NCI-H1105 (cell line): Measurements from ENCODE around the gene CISD3.
A peak's percentile ranks its signal among the peaks of the same experiment; 100 is the strongest.
"Not testable (repeated sequence)": the region's sequence is repeated elsewhere in the genome, so short reads cannot be mapped to it uniquely, and the experiment has no call there.

Source experiments
- DNase-seq: peaks from one replicate; lab custom pipeline; 2025; lab: John Stamatoyannopoulos, UW

The CISD3 gene

GRCh38 chr17:38707678-38708351 is 22.3 kb upstream of the CISD3 start:
- no peak for DNase-seq

- no peak for DNase-seq
These were observed 20.9 kb upstream of the CISD3 start for GRCh38 chr17:38709104-38709820.

GRCh38 chr17:38709864-38710603 is 20.1 kb upstream of the CISD3 start:
- no peak for DNase-seq

GRCh38 chr17:38710604-38710962 is 19.6 kb upstream of the CISD3 start:
- DNase-seq = no peak

- no peak for DNase-seq
These were observed 19.2 kb upstream of the CISD3 start for GRCh38 chr17:38710985-38711384.

GRCh38 chr17:38711792-38712571 is 18.2 kb upstream of the CISD3 start:
- no peak for DNase-seq

GRCh38 chr17:38712593-38712992 is 17.5 kb upstream of the CISD3 start:
- no peak for DNase-seq

- no peak for DNase-seq
These were observed 16.6 kb upstream of the CISD3 start for GRCh38 chr17:38713456-38714075.

GRCh38 chr17:38715216-38715943 is 14.8 kb upstream of the CISD3 start:
- DNase-seq = no peak

GRCh38 chr17:38716368-38717005 is 13.7 kb upstream of the CISD3 start:
- no peak for DNase-seq

GRCh38 chr17:38717139-38717745 is 12.9 kb upstream of the CISD3 start:
- no peak for DNase-seq

GRCh38 chr17:38719289-38719942 is 10.7 kb upstream of the CISD3 start:
- no peak for DNase-seq

- DNase-seq = no peak
These were observed 10.0 kb upstream of the CISD3 start for GRCh38 chr17:38719943-38720641.

- no peak for DNase-seq
These were observed 9.2 kb upstream of the CISD3 start for GRCh38 chr17:38720941-38721340.

- DNase-seq = no peak
These were observed 8.3 kb upstream of the CISD3 start for GRCh38 chr17:38721802-38722201.

- peak; percentile 82 for DNase-seq
These were observed 5.7 kb upstream of the CISD3 start for GRCh38 chr17:38724337-38724988.

- no peak for DNase-seq
These were observed 5.1 kb upstream of the CISD3 start for GRCh38 chr17:38725066-38725465.

GRCh38 chr17:38726145-38726544 is 4.0 kb upstream of the CISD3 start:
- DNase-seq = not testable (repeated sequence)

GRCh38 chr17:38727736-38728135 is 2.4 kb upstream of the CISD3 start:
- DNase-seq = no peak
